ENCODE data around the gene ZBTB18. TPM values are rescaled to one million over a fixed set of nuclear protein-coding genes. Genes with fewer than 3 reads are reported as not detected.

ZBTB18 gene
- total RNA-seq, 2 donors from 2014 or later, result 8.9 to 9.2 TPM

DNA sequence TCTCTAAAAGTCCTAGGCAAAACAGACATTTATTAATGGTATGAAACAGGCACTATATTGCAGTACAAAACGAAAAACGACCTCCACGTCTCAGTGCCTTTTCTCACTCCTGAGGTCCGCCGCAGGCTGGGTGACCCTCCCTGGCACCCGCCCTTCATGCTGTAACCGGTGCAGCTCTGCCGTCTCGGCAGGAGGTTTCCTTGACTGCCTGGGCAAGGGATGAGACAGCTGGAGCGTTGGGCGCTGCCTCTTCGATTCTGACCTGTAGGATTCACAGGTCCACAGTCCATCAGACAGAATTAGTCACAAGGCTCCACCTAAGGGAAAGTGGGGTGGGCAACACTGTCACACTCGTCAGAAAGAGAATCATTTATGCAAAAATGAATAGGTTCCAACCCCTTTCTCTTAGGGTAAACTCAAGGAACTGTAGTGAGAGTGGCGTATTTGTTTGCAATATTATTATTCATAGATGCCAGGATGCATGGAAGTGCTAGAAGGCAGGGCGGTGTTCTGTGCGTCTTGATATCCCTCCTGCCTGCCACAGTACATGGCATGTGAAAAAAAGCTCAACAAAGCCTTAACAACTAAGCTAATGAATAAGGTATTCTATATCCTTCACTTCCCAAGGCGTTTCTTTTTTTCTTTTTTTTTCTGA is 23.5 kb upstream of the ZBTB18 start:
- no peak for DNase-seq (ENCODE audit: low spot score)
- H3K36me3 ChIP-seq, result no peaks in the 10 kb centered on the region
- H3K27me3 ChIP-seq (replicated peaks; ENCODE audit: insufficient read depth), result no peaks in the 10 kb centered on the region
- no peak overlapping the region for H3K27ac ChIP-seq
- no peak overlapping the region for H3K4me3 ChIP-seq
- peaks cover 0 to 13% of the 10 kb centered on the region in 2 donors for H3K4me1 ChIP-seq (ENCODE audit: control insufficient read depth in 1 of 2, low read depth in 2 of 2)
- no peaks in the 10 kb centered on the region for H3K9me3 ChIP-seq
- TF ChIP-seq, protein P1, sequence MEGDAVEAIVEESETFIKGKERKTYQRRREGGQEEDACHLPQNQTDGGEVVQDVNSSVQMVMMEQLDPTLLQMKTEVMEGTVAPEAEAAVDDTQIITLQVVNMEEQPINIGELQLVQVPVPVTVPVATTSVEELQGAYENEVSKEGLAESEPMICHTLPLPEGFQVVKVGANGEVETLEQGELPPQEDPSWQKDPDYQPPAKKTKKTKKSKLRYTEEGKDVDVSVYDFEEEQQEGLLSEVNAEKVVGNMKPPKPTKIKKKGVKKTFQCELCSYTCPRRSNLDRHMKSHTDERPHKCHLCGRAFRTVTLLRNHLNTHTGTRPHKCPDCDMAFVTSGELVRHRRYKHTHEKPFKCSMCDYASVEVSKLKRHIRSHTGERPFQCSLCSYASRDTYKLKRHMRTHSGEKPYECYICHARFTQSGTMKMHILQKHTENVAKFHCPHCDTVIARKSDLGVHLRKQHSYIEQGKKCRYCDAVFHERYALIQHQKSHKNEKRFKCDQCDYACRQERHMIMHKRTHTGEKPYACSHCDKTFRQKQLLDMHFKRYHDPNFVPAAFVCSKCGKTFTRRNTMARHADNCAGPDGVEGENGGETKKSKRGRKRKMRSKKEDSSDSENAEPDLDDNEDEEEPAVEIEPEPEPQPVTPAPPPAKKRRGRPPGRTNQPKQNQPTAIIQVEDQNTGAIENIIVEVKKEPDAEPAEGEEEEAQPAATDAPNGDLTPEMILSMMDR (IDR thresholded peaks at IDR 0.05), result no peak
- ATAC-seq (ENCODE audit: insufficient number of reproducible peaks, low FRiP score, low read depth), result no peak

DNA sequence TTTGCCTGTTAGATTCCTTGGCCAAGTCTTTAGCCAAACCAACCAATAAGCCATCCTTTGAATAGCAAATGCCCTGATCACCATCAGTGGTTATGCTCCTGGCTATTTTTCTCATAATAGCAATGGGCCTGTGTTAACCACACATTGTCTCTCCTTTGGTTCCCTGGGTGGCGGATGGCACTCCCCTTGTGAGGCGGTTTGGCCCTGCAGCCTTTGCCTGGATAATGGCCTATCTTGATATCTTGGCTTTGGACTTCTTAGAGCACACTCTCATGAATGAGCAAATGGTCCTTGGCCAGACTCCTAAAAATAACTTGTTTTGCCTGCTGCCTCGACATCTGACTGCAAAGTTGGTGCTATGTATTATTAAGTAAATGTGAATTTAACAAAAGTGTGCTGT is 22.4 kb upstream of the ZBTB18 start:
- H3K36me3 ChIP-seq, result no peaks in the 10 kb centered on the region
- H3K27ac ChIP-seq, result no peak overlapping the region
- H3K4me1 ChIP-seq (ENCODE audit: control insufficient read depth in 1 of 2, low read depth in 2 of 2), result peaks cover 0 to 13% of the 10 kb centered on the region in 2 donors
- no peaks in the 10 kb centered on the region for H3K9me3 ChIP-seq
- ATAC-seq (ENCODE audit: insufficient number of reproducible peaks, low FRiP score, low read depth) (no peak), DNase-seq (ENCODE audit: low spot score) (no peak)
- no peak overlapping the region for H3K4me3 ChIP-seq
- no peaks in the 10 kb centered on the region for H3K27me3 ChIP-seq (replicated peaks; ENCODE audit: insufficient read depth)
- TF ChIP-seq, protein P1 (IDR thresholded peaks at IDR 0.05), result no peak

DNA sequence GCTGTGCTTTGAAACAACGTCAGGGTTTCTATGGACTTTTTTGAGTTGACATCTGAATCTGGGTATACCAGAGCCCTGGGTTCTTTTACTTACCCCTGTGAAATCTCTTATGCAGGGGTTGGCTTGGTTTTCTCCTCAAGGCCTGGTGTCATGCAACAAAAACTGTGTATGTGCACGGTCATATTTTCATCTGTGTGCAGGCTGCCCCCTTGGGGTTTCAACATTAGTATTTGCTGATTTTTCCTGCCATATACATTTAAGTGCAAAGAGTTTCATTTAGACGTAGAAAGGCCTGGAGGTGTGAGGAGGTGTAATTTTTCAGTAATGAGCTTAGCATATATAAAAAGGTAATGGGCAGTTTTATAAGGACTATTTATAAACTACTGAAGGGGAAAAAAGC is 22.0 kb upstream of the ZBTB18 start:
- no peaks in the 10 kb centered on the region for H3K27me3 ChIP-seq (replicated peaks; ENCODE audit: insufficient read depth)
- TF ChIP-seq, protein P1 (IDR thresholded peaks at IDR 0.05), result no peak

DNA sequence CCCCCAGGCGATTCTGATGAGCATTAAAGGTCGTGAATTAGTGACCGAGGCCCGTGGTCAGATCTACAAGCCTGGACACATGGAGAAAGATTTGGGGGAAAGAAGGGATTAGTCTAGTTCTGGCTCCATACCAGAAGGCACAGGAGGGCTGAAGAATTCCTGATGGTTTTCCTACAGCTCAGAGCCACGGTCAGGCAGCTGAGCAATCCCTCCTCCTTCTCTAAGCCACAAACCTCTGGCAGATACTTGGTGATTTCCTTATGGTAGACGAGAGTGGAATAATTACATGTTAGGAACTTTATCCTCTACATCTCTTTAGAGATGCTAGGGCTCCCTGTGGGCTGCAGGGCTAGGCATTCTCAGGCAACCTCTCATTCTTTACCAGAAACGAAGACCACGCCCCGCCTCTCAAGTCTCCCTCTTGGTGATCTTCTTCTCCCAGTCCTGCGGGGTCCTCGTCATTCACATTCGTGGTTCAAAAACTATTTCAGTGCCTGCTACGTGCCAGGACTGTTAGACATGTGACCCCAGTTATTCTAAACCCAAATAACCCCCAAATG is 20.5 kb upstream of the ZBTB18 start:
- TF ChIP-seq, protein P1 (IDR thresholded peaks at IDR 0.05), result no peak
- ATAC-seq (ENCODE audit: insufficient number of reproducible peaks, low FRiP score, low read depth) (no peak), DNase-seq (ENCODE audit: low spot score) (no peak)
- H3K4me1 ChIP-seq (ENCODE audit: control insufficient read depth in 1 of 2, low read depth in 2 of 2), result peaks cover 0 to 13% of the 10 kb centered on the region in 2 donors
- no peaks in the 10 kb centered on the region for H3K36me3 ChIP-seq
- H3K4me3 ChIP-seq, result no peak overlapping the region
- no peak overlapping the region for H3K27ac ChIP-seq
- H3K9me3 ChIP-seq, result no peaks in the 10 kb centered on the region
- no peaks in the 10 kb centered on the region for H3K27me3 ChIP-seq (replicated peaks; ENCODE audit: insufficient read depth)

More for the DNA sequence above, 22.0 kb upstream of the ZBTB18 start:
- ATAC-seq (ENCODE audit: insufficient number of reproducible peaks, low FRiP score, low read depth), result no peak
- no peak for DNase-seq (ENCODE audit: low spot score)
- H3K4me3 ChIP-seq, result no peak overlapping the region
- no peak overlapping the region for H3K27ac ChIP-seq
- H3K4me1 ChIP-seq (ENCODE audit: control insufficient read depth in 1 of 2, low read depth in 2 of 2), result peaks cover 0 to 13% of the 10 kb centered on the region in 2 donors
- no peaks in the 10 kb centered on the region for H3K36me3 ChIP-seq
- H3K9me3 ChIP-seq, result no peaks in the 10 kb centered on the region

DNA sequence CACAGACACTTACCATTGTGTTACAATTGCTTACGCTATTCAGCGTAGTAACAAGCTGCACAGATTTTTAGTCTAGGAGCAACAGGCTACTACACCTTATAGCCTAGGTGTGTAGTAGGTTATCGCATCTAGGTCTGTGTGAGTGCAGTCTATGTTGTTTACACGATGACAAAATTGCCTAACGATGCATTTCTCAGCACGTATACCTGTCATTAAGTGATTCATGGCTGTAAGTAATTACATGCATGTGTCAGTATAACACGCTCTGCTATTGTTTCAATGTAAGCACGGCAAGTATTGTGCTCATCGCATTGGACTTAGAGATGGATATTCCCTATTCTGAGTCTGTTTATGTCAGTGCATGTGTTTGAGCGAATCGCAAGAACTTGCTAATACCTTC is 15.7 kb upstream of the ZBTB18 start:
- Histone ChIP-seq H3K27me3 (replicated peaks; ENCODE audit: insufficient read depth) (no peaks in the 10 kb centered on the region), H3K4me3 (no peak overlapping the region), H3K9me3 (no peaks in the 10 kb centered on the region), H3K27ac (no peak overlapping the region), H3K4me1 (ENCODE audit: control insufficient read depth in 1 of 2, low read depth in 2 of 2) (no peaks in the 10 kb centered on the region), H3K36me3 (no peaks in the 10 kb centered on the region)
- TF ChIP-seq, protein P1 (IDR thresholded peaks at IDR 0.05), result no peak
- DNase-seq (ENCODE audit: low spot score) (no peak), ATAC-seq (ENCODE audit: insufficient number of reproducible peaks, low FRiP score, low read depth) (no peak)

Measured in thoracic aorta (tissue), 2 donors.